Trophoblast cell (in vitro differentiated cells and primary cell): ENCODE data around the gene ZNF462.

ENCODE experiments used
- DNase-seq, 2 donors: peaks; one replicate each; pipeline ENCODE4 v3.0.0-alpha.2; 2016
- H2AFZ ChIP-seq: 2 replicates; pipeline ENCODE4 v1.6.1; 2013; ENCODE audit warnings: low read length, moderate library complexity, mild to moderate bottlenecking; ENCODE audit not compliant: insufficient read depth, poor library complexity
- H2AK5ac ChIP-seq: 2 replicates; pipeline ENCODE4 v1.6.1; 2013; ENCODE audit warnings: mild to moderate bottlenecking, low read length
- H2BK120ac ChIP-seq: 2 replicates; pipeline ENCODE4 v1.6.1; 2013; ENCODE audit warnings: low read length, mild to moderate bottlenecking, moderate library complexity; ENCODE audit not compliant: insufficient read depth, poor library complexity
- H2BK12ac ChIP-seq: 2 replicates; pipeline ENCODE4 v1.6.1; 2013; ENCODE audit warnings: mild to moderate bottlenecking, low read length, moderate library complexity
- H2BK5ac ChIP-seq: 2 replicates; pipeline ENCODE4 v1.6.1; 2013; ENCODE audit warnings: low read length, low read depth, moderate library complexity, mild to moderate bottlenecking; ENCODE audit not compliant: poor library complexity
- H3K14ac ChIP-seq: 2 replicates; pipeline ENCODE4 v1.6.1; 2013; ENCODE audit warnings: mild to moderate bottlenecking, low read length
- H3K18ac ChIP-seq: 2 replicates; pipeline ENCODE4 v1.6.1; 2013; ENCODE audit warnings: mild to moderate bottlenecking, low read length
- H3K23ac ChIP-seq: 2 replicates; pipeline ENCODE4 v1.6.1; 2013; ENCODE audit warnings: low read length
- H3K27ac ChIP-seq: 2 replicates; pipeline ENCODE4 v1.5.1; 2013; ENCODE audit warnings: low read depth, mild to moderate bottlenecking, inconsistent platforms, low read length, moderate library complexity
- H3K27me3 ChIP-seq: 2 replicates; pipeline ENCODE4 v1.6.1; 2013; ENCODE audit warnings: inconsistent platforms, mild to moderate bottlenecking, low read length, moderate library complexity; ENCODE audit not compliant: insufficient read depth
- H3K36me3 ChIP-seq, 2 experiments: 1 replicate in 1 of 2; 2 replicates in 1 of 2; pipeline ENCODE4 v1.6.1; 2013; ENCODE audit warnings: low read length in 2 of 2, mild to moderate bottlenecking in 2 of 2, moderate library complexity in 1 of 2; ENCODE audit not compliant: insufficient read depth in 2 of 2, control insufficient read depth in 1 of 2
- H3K4ac ChIP-seq: 2 replicates; pipeline ENCODE4 v1.6.1; 2013; ENCODE audit warnings: low read depth, mild to moderate bottlenecking, low read length, moderate library complexity
- H3K4me1 ChIP-seq, 2 experiments: 1 replicate in 1 of 2; 2 replicates in 1 of 2; pipeline ENCODE4 v1.6.1; 2013; ENCODE audit warnings: low read length in 2 of 2, mild to moderate bottlenecking in 2 of 2, moderate library complexity in 1 of 2; ENCODE audit not compliant: insufficient read depth in 2 of 2, control insufficient read depth in 1 of 2
- H3K4me2 ChIP-seq: 2 replicates; pipeline ENCODE4 v1.6.1; 2013; ENCODE audit warnings: inconsistent platforms, mild to moderate bottlenecking, low read length, moderate library complexity
- H3K4me3 ChIP-seq: 2 replicates; pipeline ENCODE4 v1.5.1; 2013; ENCODE audit warnings: mild to moderate bottlenecking, low read depth, low read length, inconsistent platforms
- H3K79me1 ChIP-seq: one replicate; pipeline ENCODE4 v1.6.1; 2013; ENCODE audit warnings: low read length
- H3K79me2 ChIP-seq: 2 replicates; pipeline ENCODE4 v1.6.1; 2013; ENCODE audit warnings: low read length, mild to moderate bottlenecking; ENCODE audit not compliant: control insufficient read depth, insufficient read depth, poor library complexity
- H3K9ac ChIP-seq: 2 replicates; pipeline ENCODE4 v1.6.1; 2013; ENCODE audit warnings: mild to moderate bottlenecking, low read length
- H3K9me3 ChIP-seq: 2 replicates; pipeline ENCODE4 v1.6.1; 2013; ENCODE audit warnings: low read depth, mild to moderate bottlenecking, control low read depth, inconsistent platforms, low read length; ENCODE audit not compliant: insufficient read depth
- H4K12ac ChIP-seq: 2 replicates; pipeline ENCODE4 v1.6.1; 2013; ENCODE audit warnings: low read depth, mild to moderate bottlenecking, low read length, moderate library complexity
- H4K8ac ChIP-seq: 2 replicates; pipeline ENCODE4 v1.6.1; 2013; ENCODE audit warnings: low read depth, mild to moderate bottlenecking, low read length, moderate library complexity
- H4K91ac ChIP-seq: one replicate; pipeline ENCODE4 v1.6.1; 2013; ENCODE audit warnings: low read depth, mild to moderate bottlenecking, low read length, moderate library complexity
- WGBS: extraction: QIAGEN DNeasy Blood & Tissue Kit; methylation state at CpG from one replicate; pipeline ENCODE4 v1.1.7; 2013; ENCODE audit warnings: missing lambda C conversion rate; ENCODE audit not compliant: insufficient read length, insufficient coverage; ENCODE audit errors: extremely low coverage; 5-methylcytosine and 5-hydroxymethylcytosine counted together

The ZNF462 gene

DNA sequence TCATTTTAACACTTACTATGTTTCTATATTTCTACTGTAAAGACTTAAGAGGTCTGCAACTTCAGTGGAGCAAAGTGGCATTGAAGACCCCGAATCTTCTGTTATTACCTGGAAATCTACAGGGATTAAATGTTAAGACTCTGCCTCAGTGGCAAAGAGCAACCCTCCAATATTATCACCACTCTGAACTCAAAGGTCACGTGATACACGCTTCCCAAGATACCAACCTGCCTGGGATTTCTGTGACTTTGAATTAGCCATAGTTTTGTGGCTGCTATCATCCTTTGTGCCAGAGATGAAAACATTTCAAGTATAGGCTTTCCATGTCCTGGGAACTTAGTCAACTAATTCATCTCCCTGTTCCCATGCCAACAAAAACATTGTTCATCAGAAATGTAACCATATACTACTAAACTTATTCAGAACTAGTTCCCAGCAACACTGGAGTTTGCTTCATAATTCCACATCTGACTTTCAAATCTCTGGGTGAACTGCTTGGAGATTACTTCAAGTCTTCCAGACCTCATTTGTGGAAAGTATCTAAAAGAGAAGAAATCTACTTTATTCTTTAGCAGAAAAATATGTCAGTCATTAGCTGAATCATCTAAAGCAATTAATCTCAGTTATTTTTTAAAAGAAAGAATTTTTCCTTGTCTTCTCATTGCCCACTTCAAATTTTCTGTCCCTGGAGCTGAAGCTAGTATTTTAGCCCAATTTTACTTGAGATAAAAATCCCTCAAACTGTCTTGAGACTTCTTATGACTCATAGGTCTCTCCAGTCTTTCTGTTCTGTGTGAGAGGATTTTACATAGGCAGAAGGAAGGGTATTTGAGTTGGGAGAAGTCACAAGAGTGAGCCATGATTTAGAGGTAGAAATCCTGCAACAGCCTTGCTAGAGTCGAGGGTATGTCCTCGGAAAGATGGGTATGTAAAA lies 83.0 kb downstream of the ZNF462 start:
- Histone ChIP-seq H4K8ac (no peak overlapping the region), H3K4me1 (no peaks in the 10 kb centered on the region), H3K4me2 (no peak overlapping the region), H3K14ac (no peak overlapping the region), H4K12ac (no peak overlapping the region), H3K27ac (no peak overlapping the region), H3K9me3 (no peaks in the 10 kb centered on the region), H2BK120ac (no peak overlapping the region), H2AFZ (no peak overlapping the region), H3K18ac (no peak overlapping the region), H3K9ac (no peak overlapping the region), H3K23ac (no peak overlapping the region), H3K79me2 (no peaks in the 10 kb centered on the region), H4K91ac (no peak overlapping the region), H2AK5ac (no peak overlapping the region), H2BK12ac (no peak overlapping the region), H3K36me3 (peaks cover 9 to 28% of the 10 kb centered on the region in 2 experiments), H3K4me3 (no peak overlapping the region), H3K79me1 (no peaks in the 10 kb centered on the region), H2BK5ac (no peak overlapping the region), H3K4ac (no peak overlapping the region), H3K27me3 (no peaks in the 10 kb centered on the region)
- DNase-seq = no peak
- WGBS = no CpG with 5 or more reads among the region's 5 CpGs

- Histone ChIP-seq H3K4me3 (no peak overlapping the region), H3K14ac (no peak overlapping the region), H2BK5ac (no peak overlapping the region), H2AFZ (no peak overlapping the region), H4K8ac (no peak overlapping the region), H2AK5ac (no peak overlapping the region), H3K27me3 (no peaks in the 10 kb centered on the region), H3K27ac (no peak overlapping the region), H3K79me2 (no peaks in the 10 kb centered on the region), H2BK12ac (no peak overlapping the region), H3K9me3 (no peaks in the 10 kb centered on the region), H3K9ac (no peak overlapping the region), H4K12ac (no peak overlapping the region), H2BK120ac (no peak overlapping the region), H3K4ac (no peak overlapping the region), H4K91ac (no peak overlapping the region), H3K4me1 (no peaks in the 10 kb centered on the region), H3K36me3 (peaks cover 6 to 25% of the 10 kb centered on the region in 2 experiments), H3K79me1 (no peaks in the 10 kb centered on the region), H3K23ac (no peak overlapping the region), H3K4me2 (no peak overlapping the region), H3K18ac (no peak overlapping the region)
- WGBS = no CpG with 5 or more reads among the region's 8 CpGs
- DNase-seq = no peak
These were observed 84.3 kb downstream of the ZNF462 start for GRCh38 chr9:106947106-106947900.

- Histone ChIP-seq H4K91ac (no peak overlapping the region), H3K4me3 (no peak overlapping the region), H2AFZ (no peak overlapping the region), H2BK12ac (no peak overlapping the region), H3K27ac (no peak overlapping the region), H2AK5ac (no peak overlapping the region), H3K4me1 (no peaks in the 10 kb centered on the region), H3K4ac (no peak overlapping the region), H4K8ac (no peak overlapping the region), H2BK120ac (no peak overlapping the region), H3K14ac (no peak overlapping the region), H3K18ac (no peak overlapping the region), H3K27me3 (no peaks in the 10 kb centered on the region), H3K4me2 (no peak overlapping the region), H4K12ac (no peak overlapping the region), H3K23ac (no peak overlapping the region), H3K9ac (no peak overlapping the region), H3K9me3 (no peaks in the 10 kb centered on the region), H3K79me2 (no peaks in the 10 kb centered on the region), H3K36me3 (peaks cover 6 to 20% of the 10 kb centered on the region in 2 experiments), H3K79me1 (no peaks in the 10 kb centered on the region), H2BK5ac (no peak overlapping the region)
- DNase-seq = peak; percentile 69 to 88
- no CpG with 5 or more reads among the region's 3 CpGs for WGBS
These were observed 90.2 kb downstream of the ZNF462 start for GRCh38 chr9:106953174-106953573.

DNA sequence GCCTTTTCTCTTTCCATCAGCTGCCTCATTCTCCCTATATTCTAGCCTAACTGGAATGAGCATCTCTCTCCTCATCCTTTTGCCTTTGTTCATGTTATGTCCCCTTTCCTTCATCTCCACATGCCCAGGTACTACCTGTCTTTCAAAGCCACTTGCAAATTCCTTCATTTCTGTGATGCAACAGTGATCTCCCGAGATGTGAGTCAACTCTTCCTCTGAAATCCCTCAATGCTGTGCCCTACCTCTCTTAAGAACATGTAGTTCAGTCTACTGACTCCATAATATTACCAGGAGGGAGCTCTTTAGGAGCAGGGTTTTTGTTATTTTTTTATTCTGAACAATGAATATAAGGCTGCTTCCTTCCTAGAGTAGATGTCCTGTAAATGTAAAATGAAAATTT lies 91.6 kb downstream of the ZNF462 start:
- Histone ChIP-seq H2AK5ac (no peak overlapping the region), H3K9me3 (no peaks in the 10 kb centered on the region), H3K27me3 (no peaks in the 10 kb centered on the region), H3K9ac (no peak overlapping the region), H2BK5ac (no peak overlapping the region), H3K23ac (no peak overlapping the region), H4K91ac (no peak overlapping the region), H3K4me3 (no peak overlapping the region), H3K18ac (no peak overlapping the region), H3K14ac (no peak overlapping the region), H3K4ac (no peak overlapping the region), H3K4me2 (no peak overlapping the region), H2AFZ (no peak overlapping the region), H3K27ac (no peak overlapping the region), H3K79me1 (no peaks in the 10 kb centered on the region), H2BK120ac (no peak overlapping the region), H4K12ac (no peak overlapping the region), H3K79me2 (no peaks in the 10 kb centered on the region), H3K36me3 (peaks cover 6 to 28% of the 10 kb centered on the region in 2 experiments), H2BK12ac (no peak overlapping the region), H3K4me1 (no peaks in the 10 kb centered on the region), H4K8ac (no peak overlapping the region)
- peak; percentile 37 to 79 for DNase-seq
- no CpG with 5 or more reads among the region's 1 CpG for WGBS
